ENCODE results near the gene POLR2B. TPM values are rescaled to one million over a fixed set of nuclear protein-coding genes. Genes with fewer than 3 reads are reported as not detected.
"Not testable (repeated sequence)": the region's sequence is repeated elsewhere in the genome, so short reads cannot be mapped to it uniquely, and the experiment has no call there.

Gene POLR2B
- total RNA-seq (2014; rRNA removed; shearing (Covaris generic); ENCODE audit: low replicate concordance) = 37.4 and 62.0 TPM in 2 replicates

DNA sequence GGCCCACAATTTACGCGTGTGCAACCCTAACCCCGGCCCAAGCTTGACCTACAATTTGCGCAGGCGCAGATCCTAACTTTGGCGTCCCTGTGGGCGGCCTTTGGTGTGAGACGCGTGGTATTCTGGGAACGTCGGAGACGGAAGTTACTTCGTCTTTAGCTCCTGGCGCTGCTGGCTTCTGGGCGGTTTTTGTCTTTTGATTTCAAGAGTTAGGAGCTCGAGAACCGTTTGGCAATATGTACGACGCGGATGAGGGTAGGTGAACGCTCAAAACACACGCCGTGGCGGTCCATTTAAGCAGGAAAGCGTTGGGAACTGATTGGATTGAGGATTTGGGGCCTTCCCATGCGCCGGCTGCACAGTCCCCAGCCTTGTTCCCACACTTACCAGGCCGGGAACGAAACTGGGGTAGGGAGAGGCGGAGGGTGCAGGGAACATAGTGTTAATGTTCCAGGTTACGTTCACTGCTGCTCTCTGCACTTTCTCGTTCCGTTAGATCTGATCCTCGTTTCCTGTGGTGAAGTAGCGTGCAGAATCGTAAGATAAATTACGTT, at the start of gene POLR2B:
Gene POLR2B, plus strand, starts transcription at position 147 of the 554 bp plus-strand sequence. Its CDS starts 90 bp downstream, at position 237.
- in situ Hi-C loops (cut with HindIII; ENCODE audit: low pct_unique_long_range_greater_than_20kb, low sequenced_read_pairs) = no loop called here
- peak; percentile 76 for DNase-seq (ENCODE audit: low read depth)

DNA sequence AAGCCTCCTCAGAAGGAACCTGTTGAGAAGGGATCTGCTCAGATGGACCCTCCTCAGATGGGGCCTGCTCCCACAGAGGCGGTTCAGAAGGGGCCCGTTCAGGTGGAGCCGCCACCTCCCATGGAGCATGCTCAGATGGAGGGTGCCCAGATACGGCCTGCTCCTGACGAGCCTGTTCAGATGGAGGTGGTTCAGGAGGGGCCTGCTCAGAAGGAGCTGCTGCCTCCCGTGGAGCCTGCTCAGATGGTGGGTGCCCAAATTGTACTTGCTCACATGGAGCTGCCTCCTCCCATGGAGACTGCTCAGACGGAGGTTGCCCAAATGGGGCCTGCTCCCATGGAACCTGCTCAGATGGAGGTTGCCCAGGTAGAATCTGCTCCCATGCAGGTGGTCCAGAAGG, 48.1 kb upstream of the POLR2B start:
- DNase-seq (ENCODE audit: low read depth) = no peak
- in situ Hi-C loops (cut with HindIII; ENCODE audit: low pct_unique_long_range_greater_than_20kb, low sequenced_read_pairs) = no loop called here

DNA sequence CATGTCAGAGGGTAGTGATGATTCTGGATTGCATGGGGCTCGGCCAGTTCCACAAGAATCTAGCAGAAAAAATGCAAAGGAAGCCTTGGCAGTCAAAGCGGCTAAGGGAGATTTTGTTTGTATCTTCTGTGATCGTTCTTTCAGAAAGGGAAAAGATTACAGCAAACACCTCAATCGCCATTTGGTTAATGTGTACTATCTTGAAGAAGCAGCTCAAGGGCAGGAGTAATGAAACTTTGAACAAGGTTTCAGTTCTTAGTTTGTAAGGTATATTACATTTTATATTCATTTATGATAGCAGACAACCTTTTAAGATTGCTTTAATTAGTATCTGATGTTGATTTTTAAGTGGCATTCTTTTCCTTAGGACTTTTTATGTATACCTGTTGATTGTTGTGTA, 46.8 kb upstream of the POLR2B start:
- in situ Hi-C loops (cut with HindIII; ENCODE audit: low pct_unique_long_range_greater_than_20kb, low sequenced_read_pairs) = no loop called here

DNA sequence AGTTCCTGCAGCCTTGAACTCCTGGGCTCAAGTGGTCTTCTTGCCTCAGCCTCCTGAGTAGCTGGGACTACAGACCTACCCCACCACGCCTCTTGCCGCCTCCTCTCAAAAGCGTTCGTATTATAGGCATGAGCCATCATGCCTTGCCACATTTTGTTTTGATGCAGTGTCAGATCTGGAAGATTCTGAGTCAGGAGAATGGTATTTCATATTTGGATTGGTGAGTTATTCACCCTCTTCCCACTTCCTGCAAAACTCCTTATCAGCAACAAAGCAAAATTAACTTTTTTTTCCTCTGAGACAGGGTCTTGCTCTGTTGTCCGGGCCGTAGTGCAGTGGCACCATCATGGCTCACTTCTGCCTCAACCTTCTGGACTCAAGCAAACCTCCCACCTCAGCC, 41.4 kb upstream of the POLR2B start:
- DNase-seq (ENCODE audit: low read depth) = peak; percentile 3
- in situ Hi-C loops (cut with HindIII; ENCODE audit: low pct_unique_long_range_greater_than_20kb, low sequenced_read_pairs) = no loop called here

More for the DNA sequence above, 46.8 kb upstream of the POLR2B start:
- no peak for DNase-seq (ENCODE audit: low read depth)

DNA sequence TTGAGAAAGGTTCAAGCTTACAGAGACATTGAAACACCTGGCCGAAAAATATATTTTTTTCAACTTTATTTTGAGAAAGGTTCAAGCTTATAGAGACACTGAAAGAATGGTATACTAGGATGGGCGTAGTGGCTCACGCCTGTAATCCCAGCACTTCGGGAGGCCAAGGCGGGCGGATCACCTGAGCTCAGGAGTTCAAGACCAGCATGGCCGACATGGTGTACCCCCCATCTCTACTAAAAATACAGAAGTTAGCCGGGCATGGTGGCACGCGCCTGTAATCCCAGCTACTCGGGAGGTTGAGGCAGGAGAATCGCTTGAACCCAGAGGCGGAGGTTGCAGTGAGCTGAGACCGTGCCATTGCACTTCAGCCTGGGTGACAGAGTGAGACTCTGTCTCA, 38.9 kb upstream of the POLR2B start:
- DNase-seq (ENCODE audit: low read depth); in situ Hi-C loops (cut with HindIII; ENCODE audit: low pct_unique_long_range_greater_than_20kb, low sequenced_read_pairs): not testable (repeated sequence)

DNA sequence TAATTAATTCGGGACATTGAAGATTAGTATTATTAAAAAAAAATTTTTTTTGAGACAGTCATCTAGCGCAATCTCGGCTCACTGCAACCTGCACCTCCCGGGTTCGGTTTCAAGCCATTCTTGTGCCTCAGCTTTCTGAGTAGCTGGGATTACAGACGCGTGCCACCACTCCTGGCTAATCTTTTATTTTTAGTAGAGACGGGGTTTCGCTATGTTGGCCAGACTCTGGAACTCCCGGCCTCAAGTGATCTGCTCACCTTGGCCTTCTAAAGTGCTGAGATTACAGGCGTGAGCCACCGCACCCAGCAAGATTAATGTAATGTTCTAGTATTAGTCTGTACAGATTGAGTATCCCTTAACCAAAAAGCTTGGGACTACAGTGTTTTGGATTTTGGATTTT, 38.3 kb upstream of the POLR2B start:
- in situ Hi-C loops (cut with HindIII; ENCODE audit: low pct_unique_long_range_greater_than_20kb, low sequenced_read_pairs) = no loop called here
- no peak for DNase-seq (ENCODE audit: low read depth)

DNA sequence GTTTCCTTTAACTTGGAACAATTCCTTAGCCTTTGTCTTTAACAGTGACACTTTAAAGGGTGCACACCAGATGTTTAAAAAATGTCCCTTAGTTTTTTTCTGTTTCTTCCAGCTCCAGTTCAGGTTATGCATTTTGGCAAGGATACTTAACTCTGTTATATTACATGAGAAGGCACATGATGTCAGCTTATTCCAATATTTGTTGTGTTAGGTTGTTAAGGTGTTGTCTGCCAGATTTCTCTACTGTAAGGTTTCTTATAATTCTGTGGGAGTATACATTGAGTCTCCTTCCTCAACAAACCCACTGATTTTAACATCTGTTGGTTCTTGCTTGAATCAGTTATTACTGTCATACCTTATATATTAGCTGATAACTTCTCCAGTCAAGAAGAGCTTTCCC, 37.7 kb upstream of the POLR2B start:
- DNase-seq (ENCODE audit: low read depth) = no peak
- in situ Hi-C loops (cut with HindIII; ENCODE audit: low pct_unique_long_range_greater_than_20kb, low sequenced_read_pairs) = no loop called here

DNA sequence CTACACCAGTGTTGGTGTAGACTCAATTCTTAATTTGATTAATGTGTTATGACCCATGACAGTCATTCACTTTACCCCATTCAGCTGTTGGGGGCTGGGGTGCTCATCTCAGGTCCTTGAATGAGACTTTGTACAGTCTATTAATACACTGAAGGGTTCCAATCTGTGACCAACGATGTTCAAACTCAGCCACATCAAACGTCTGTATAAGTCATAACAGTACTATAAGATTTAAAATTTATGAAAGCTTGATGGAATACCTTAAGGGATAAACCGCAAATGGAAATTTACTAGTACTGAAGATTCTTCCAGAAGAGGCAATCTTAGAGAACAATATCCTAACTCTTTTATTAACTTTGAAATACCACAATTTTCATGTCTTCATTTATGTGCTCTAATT, 37.3 kb upstream of the POLR2B start:
- no peak for DNase-seq (ENCODE audit: low read depth)
- in situ Hi-C loops (cut with HindIII; ENCODE audit: low pct_unique_long_range_greater_than_20kb, low sequenced_read_pairs) = no loop called here

DNA sequence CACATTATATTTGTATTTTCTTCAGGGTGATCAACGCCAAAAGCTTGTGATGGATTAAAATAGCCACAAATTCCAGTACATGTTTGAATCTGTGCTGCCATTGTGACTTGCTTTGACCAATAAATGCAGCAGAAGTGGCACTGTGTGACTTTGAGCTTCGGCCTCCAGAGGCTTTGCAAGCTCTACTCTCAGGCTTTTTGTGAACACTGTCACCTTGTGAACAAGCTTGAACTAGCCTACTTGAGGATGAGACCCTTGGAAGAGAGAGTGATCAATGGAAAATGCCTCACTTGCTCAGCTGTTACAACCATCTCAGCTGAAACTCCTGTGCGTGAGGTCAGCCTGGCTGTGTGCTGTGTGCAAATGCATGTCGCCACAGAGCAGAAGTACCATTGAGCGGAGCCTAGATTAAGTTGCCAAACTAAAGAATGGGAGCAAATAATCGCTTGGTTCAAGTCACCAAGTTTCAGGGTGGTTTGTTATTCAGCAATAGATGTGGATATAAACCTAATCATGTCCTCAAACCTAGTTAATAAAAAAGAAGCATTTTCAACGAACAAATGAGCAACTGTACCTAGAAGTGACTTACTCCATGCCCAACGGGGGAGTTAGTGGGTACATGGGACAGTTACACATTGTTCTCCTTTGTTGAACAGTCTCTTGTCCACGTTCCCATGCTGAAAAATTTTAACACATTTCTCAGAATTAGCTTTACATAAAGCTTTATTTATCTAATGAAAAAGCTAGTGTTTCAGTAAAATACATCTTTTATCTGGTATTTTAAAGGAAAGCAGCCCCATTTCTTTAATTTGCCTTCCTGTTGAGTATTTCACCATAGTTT, 24.8 kb upstream of the POLR2B start:
- no peak for DNase-seq (ENCODE audit: low read depth)
- in situ Hi-C loops (cut with HindIII; ENCODE audit: low pct_unique_long_range_greater_than_20kb, low sequenced_read_pairs) = no loop called here

DNA sequence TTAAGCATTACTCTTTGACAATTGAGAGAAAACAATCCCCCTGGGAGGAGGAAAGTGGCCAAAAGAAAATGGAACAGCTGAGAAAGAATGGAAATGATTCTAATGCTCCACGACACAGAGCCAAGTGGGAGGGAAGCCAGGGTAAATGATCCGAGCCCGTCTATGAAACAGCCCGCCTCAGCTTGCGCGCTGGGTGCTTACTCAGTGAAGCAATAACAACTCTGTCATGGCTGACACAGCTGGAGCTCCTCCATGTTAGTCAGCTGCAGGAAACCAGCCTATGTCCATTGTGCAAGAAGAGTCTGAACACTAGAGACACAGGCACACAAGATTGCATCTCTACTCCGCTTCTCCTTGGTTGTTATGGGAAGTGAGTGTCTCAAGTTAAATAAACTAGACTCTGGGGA, 20.6 kb upstream of the POLR2B start:
- DNase-seq (ENCODE audit: low read depth) = no peak
- in situ Hi-C loops (cut with HindIII; ENCODE audit: low pct_unique_long_range_greater_than_20kb, low sequenced_read_pairs) = no loop called here

DNA sequence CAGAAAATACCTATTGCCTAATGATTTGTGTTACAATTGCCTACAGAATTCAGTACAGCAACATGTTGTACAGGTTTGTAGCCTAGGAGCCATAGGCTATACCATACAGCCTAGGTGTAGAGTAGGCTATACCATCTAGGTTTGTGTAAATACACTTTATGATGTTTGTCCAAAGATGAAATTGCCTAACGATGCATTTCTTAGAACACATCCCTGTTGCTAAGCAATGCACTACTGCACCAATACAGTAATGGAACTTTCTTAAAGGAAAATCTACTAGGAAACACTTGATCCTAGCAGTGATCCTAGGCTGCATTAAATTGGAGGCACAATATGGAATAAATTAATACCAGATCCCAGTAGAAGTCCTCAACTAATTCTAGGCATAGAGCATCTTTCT, 19.6 kb upstream of the POLR2B start:
- no peak for DNase-seq (ENCODE audit: low read depth)
- in situ Hi-C loops (cut with HindIII; ENCODE audit: low pct_unique_long_range_greater_than_20kb, low sequenced_read_pairs) = no loop called here

DNA sequence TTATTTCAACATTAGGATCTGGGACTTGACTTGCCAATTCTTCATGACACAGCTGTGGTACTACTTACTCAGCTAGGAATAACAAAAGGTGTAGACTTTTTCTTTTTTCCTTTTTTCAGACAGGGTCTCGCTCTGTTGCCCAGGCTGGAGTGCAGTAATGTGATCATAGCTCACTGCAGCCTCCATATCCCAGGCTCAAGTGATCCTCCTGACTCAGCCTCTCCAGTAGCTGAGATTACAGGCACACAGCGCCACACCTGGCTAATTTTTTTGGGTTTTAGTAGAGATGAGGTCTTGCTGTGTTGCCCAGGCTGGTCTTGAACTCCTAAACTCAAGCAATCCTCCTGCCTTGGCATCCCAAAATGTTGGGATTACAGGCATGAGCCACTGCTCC, 17.6 kb upstream of the POLR2B start:
- in situ Hi-C loops (cut with HindIII; ENCODE audit: low pct_unique_long_range_greater_than_20kb, low sequenced_read_pairs) = no loop called here

DNA sequence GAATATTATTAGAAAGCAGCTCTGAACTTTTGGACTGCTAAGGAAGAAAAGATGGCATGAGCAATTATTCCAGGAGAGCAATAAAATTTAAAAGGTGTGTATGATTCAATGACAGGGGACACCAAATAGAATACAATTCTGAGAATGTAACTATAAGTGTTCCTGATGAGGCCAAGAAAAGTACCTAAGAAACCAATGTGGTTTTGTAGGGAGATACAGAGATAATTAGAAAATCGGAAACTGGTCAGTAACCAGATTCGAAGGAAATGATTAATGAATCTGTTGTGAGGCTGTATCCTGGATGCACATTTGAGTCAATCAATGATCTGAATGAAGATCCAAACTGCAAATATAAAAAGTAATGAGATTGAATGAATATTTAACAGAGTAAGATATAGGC, 7.3 kb upstream of the POLR2B start:
- no peak for DNase-seq (ENCODE audit: low read depth)
- in situ Hi-C loops (cut with HindIII; ENCODE audit: low pct_unique_long_range_greater_than_20kb, low sequenced_read_pairs) = no loop called here

More for the DNA sequence above, 17.6 kb upstream of the POLR2B start:
- no peak for DNase-seq (ENCODE audit: low read depth)

DNA sequence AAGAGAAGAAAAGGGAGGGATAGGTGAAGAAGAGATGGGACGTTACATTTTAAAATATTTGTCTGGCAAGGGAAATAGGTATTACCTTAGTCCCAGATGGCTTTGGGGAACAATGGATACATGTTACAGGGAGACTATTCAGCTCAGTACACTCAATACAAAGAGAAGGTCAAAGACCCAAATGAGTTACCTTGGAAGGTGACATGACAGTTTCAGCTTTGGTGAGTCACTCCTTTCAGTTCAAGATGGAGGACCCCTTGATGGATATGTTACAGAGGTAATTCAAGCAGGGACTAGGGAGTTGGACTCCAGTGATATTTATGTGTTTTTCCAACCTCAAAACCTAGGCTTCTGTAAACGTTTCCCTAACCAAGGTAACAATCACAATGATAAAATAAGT, 6.3 kb upstream of the POLR2B start:
- DNase-seq (ENCODE audit: low read depth) = no peak
- in situ Hi-C loops (cut with HindIII; ENCODE audit: low pct_unique_long_range_greater_than_20kb, low sequenced_read_pairs) = no loop called here

DNA sequence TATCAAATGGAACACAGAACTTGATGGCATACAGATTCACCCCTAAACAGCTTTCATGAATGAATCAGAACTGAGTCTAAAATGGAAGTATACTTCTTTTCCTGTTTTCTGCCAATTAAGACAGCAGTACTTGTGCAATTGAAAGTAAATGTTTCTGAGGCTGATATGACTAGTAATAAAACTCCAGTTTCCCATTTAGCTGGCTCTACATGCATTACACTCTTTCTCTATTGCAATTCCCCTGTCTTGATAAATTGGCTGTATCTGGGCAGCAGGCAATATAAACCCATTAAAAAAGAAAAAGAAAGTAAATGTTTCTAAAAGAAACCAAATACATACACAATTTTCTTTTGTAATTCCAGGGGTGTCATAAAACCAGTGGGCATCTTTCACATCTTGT, 5.9 kb upstream of the POLR2B start:
- no peak for DNase-seq (ENCODE audit: low read depth)
- in situ Hi-C loops (cut with HindIII; ENCODE audit: low pct_unique_long_range_greater_than_20kb, low sequenced_read_pairs) = no loop called here

DNA sequence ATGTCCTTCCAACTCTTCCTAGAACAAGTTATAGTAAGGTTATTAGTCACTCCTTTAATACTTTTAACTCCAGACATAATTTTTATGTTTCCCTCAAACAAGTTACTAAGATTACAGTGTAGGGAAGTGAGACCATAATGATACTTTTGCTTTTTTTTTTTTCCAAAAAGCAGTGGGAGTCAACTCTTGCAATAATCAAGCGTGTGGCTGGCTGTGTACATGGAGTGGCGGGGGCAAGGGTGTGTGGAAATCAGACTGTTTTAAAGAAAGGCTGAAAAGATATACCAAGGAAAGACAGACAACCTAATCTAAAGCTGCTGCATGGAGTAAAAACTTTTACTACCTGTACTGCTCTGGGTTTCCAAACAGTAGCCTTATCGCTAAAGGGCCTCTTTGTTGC, 5.4 kb upstream of the POLR2B start:
- no peak for DNase-seq (ENCODE audit: low read depth)
- in situ Hi-C loops (cut with HindIII; ENCODE audit: low pct_unique_long_range_greater_than_20kb, low sequenced_read_pairs) = no loop called here

DNA sequence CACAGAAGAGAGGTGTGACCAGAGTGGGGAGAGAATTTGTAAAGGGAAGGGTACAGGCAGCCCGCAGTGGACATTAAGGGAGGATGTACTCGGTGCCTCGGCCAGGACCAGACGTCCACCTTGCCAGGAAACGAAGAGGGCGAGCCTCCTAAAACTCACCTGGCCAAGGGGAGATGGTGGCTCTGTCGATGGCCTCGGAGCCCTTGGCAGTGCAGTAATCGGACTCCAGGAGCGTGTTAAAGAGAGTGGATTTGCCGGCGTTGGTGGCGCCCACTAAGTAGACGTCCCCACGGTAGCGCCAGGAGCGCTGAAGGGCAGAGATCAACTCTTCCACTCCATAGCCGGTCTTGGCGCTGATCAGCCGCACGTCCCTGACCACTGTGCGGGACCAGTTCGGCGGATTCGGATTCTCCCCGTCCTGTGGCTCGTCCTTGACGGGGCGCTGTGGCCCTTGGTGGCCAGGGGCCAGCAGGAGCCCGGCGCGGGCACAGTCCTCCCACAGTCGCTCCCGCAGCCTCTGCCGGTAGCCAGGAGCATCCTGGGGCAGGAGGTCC, 2.3 kb upstream of the POLR2B start:
- DNase-seq (ENCODE audit: low read depth) = no peak
- in situ Hi-C loops (cut with HindIII; ENCODE audit: low pct_unique_long_range_greater_than_20kb, low sequenced_read_pairs) = no loop called here

DNA sequence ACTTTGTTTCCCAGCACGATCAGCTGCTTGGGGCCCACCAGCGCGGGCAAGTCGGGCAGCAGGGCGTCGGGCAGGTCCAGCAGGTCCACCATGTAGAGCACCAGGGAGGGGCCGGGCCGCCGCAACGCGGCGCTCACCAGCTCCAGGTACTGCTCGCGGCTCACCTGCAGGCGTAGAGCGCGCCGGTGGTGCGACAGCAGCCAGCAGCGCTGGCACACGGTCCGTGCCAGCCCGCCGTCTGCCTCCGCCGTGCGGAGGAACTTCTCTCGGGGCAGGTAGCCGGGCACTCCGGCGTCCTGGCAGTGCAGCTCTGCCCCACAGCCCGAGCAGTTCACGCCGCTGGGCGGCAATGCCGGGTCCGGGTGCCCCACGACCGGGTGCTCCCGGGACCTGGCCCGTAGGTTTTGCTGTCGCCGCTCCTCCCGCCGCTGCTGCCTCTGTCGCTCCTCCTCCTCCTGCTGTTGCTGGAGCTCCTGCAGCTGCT, 1.8 kb upstream of the POLR2B start:
- in situ Hi-C loops (cut with HindIII; ENCODE audit: low pct_unique_long_range_greater_than_20kb, low sequenced_read_pairs) = no loop called here
- peak; percentile 38 for DNase-seq (ENCODE audit: low read depth)

DNA sequence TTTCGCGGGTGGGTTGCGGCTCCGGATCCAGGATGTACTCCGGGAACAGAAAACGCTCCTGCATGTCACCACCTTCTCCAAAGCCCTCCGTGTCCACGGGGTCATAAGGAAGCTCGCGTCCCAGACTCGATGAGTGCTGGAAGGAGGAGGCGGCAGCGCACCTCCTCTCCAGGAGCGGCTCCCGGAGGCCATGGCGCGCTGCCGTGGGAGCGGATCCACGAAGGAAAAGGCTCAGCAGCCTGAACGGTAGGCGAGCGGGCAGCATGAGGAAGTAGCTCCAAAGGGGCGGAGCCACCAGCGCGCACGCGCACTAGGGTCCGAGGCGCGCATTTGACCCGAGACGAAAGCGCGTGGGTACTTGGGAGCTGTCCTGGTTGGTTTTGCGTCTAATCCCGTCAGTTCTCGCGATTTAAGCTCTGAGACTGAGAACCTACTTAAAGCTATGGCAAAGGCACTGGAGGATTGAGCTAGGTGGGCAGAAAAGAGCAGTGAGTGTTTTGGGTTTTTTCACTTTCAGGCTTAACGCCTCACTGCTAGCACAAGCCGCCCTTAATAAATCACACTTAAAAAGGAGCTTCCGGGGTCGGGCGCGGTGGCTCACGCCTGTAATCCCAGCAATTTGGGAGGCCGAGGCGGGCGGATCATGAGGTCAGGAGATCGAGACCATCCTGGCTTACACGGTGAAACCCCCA, 1.2 kb upstream of the POLR2B start, which contains the start of gene NOA1:
Gene NOA1, minus strand, starts transcription at position 286 of the 692 bp plus-strand sequence. Its CDS starts 21 bp downstream, at position 265.
- DNase-seq (ENCODE audit: low read depth) = peak; percentile 94

More for the DNA sequence above, 1.2 kb upstream of the POLR2B start, which contains the start of gene NOA1:
- in situ Hi-C loops (cut with HindIII; ENCODE audit: low pct_unique_long_range_greater_than_20kb, low sequenced_read_pairs) = no loop called here
